Kidney (tissue), 14 donors: ENCODE results near the gene CEBPA. TPM values are rescaled to one million over a fixed set of nuclear protein-coding genes. Genes with fewer than 3 reads are reported as not detected.

Source experiments
- DNase-seq, 5 donors: peaks; one replicate each; pipeline ENCODE4 v3.0.0-alpha.2; 2013 to 2020
- FAIRE-seq: peaks from 2 replicates; lab custom pipeline; 2012; peaks lifted over from hg19 to GRCh38; lab: Jason Lieb, UNC
- H3K27ac ChIP-seq, 2 donors: one replicate each; pipeline ENCODE4 v1.7.0; 2013; ENCODE audit warnings: low read depth in 2 of 2, low read length in 2 of 2, inconsistent platforms in 1 of 2
- H3K27me3 ChIP-seq: one replicate; pipeline ENCODE4 v1.7.1; 2013; ENCODE audit warnings: low read length, inconsistent platforms; ENCODE audit not compliant: control insufficient read depth, insufficient read depth
- H3K36me3 ChIP-seq, 3 donors: one replicate each; pipeline versions ENCODE4 v1.7.0 to v1.7.1; 2013; ENCODE audit warnings: low read length in 3 of 3, control low read depth in 1 of 3, inconsistent platforms in 1 of 3; ENCODE audit not compliant: insufficient read depth in 3 of 3, control insufficient read depth in 2 of 3
- H3K4me1 ChIP-seq, 3 donors: one replicate each; pipeline versions ENCODE4 v1.7.0 to v1.7.1; 2013; ENCODE audit warnings: low read length in 3 of 3, inconsistent platforms in 1 of 3, low read depth in 1 of 3; ENCODE audit not compliant: control insufficient read depth in 2 of 3, insufficient read depth in 2 of 3
- H3K4me3 ChIP-seq, 3 donors: one replicate each; pipeline versions ENCODE4 v1.7.0 to v1.8.1; 2013; ENCODE audit warnings: low read length in 3 of 3, control low read depth in 1 of 3, inconsistent platforms in 1 of 3
- H3K9ac ChIP-seq, 3 donors: one replicate each; pipeline versions ENCODE4 v1.7.0 to v1.7.1; 2013; ENCODE audit warnings: low read length in 3 of 3, control low read depth in 1 of 3, inconsistent platforms in 1 of 3
- H3K9me3 ChIP-seq, 3 donors: one replicate each; pipeline versions ENCODE4 v1.7.0 to v1.7.1; 2013; ENCODE audit warnings: low read length in 3 of 3, control low read depth in 1 of 3, inconsistent platforms in 1 of 3; ENCODE audit not compliant: control insufficient read depth in 2 of 3, insufficient read depth in 1 of 3
- intact Hi-C: fragments of 100-400 bp; cut with DNase I; formaldehyde crosslinking; loops from one replicate; pipeline ENCODE4 v1.11.1; 2022
- polyA plus RNA-seq: library from polyadenylated mRNA; stranded (reverse); fragments of 350-450 nt; fragmentation: Illumina TruSeq; extraction: RNeasy Lipid Tissue Mini Kit (QIAGEN cat#74804); gene quantifications from one replicate; pipeline ENCODE4 v1.2.3, GENCODE V29; 2014; ENCODE audit warnings: low read depth, low replicate concordance; ENCODE audit not compliant: insufficient read depth
- total RNA-seq: library from RNA; stranded (reverse); fragmentation: NEBNext Ultra II Directional; extraction: Animal tissue kit (Norgen Biotek cat#: 25700); gene quantifications from one replicate; pipeline ENCODE4 v1.2.1, GENCODE V29; 2021
- TF ChIP-seq, protein P1 (sequence below): IDR thresholded peaks from 3 replicates; pipeline ENCODE4 v1.5.1; 2012; ENCODE audit warnings: mild to moderate bottlenecking, moderate library complexity, borderline replicate concordance; ENCODE audit not compliant: insufficient read depth; ENCODE audit errors: extremely low read depth
- donor health status: control.
- donor health status: control.
- donor health status: control.
- donor health status: control.
- donor health status: control.
- donor health status: DM: yes; HTN: yes; CAD: no.
- donor health status: Normal renal cell carcinoma (clear cell type).

Gene CEBPA
- total and polyA plus RNA-seq, 2 donors from 2014 or later = 6.6 to 7.1 TPM

- Histone ChIP-seq H3K36me3 (no peaks in the 10 kb centered on the region), H3K4me3 (no peak overlapping the region), H3K9ac (no peak overlapping the region), H3K27ac (no peak overlapping the region), H3K4me1 (no peaks in the 10 kb centered on the region), H3K9me3 (no peaks in the 10 kb centered on the region), H3K27me3 (no peaks in the 10 kb centered on the region)
- intact Hi-C loops = no loop called here
- FAIRE-seq (no peak), DNase-seq (peak in 1 of 5 donors; percentile 51)
- TF ChIP-seq, protein P1, sequence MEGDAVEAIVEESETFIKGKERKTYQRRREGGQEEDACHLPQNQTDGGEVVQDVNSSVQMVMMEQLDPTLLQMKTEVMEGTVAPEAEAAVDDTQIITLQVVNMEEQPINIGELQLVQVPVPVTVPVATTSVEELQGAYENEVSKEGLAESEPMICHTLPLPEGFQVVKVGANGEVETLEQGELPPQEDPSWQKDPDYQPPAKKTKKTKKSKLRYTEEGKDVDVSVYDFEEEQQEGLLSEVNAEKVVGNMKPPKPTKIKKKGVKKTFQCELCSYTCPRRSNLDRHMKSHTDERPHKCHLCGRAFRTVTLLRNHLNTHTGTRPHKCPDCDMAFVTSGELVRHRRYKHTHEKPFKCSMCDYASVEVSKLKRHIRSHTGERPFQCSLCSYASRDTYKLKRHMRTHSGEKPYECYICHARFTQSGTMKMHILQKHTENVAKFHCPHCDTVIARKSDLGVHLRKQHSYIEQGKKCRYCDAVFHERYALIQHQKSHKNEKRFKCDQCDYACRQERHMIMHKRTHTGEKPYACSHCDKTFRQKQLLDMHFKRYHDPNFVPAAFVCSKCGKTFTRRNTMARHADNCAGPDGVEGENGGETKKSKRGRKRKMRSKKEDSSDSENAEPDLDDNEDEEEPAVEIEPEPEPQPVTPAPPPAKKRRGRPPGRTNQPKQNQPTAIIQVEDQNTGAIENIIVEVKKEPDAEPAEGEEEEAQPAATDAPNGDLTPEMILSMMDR = no peak
These were observed 37.4 kb downstream of the CEBPA start for GRCh38 chr19:33264881-33265445.

DNA sequence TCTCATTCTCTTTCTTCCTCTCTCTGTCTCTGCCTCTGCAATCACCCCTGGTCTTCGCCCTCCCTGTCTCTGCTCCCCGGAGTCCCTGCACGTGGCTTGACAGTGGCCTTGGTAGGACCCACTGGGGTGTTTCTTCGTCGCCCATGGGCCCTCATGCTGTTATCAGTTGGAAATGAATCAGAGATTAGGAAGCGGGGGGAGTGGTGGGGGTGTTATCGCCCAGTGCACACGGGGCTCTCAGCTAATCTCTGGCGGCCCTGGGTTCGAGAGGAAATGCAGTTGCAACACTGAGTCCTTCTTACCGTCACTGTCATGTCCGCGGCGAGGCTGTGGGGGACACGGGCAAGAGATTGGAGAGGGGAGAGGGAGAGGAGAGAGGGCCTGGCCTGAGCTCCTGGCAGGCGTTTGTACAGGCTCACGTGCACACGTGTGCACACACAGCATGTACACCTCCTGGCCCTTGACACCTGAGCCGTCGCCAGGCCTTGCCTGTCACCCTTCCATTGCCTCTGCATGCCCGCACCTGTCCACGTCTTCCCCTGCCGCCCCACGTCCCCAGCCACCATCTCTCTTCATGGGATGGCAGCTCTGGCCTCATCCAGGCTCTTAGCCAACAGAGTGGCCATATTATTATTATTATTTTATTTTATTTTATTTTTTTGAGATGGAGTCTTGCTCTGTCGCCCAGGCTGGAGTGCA lies 38.9 kb downstream of the CEBPA start:
- TF ChIP-seq, protein P1 = no peak
- FAIRE-seq = no peak
- no peak for DNase-seq
- Histone ChIP-seq H3K27me3 (no peaks in the 10 kb centered on the region), H3K4me1 (no peaks in the 10 kb centered on the region), H3K36me3 (no peaks in the 10 kb centered on the region), H3K4me3 (no peak overlapping the region), H3K27ac (no peak overlapping the region), H3K9me3 (no peaks in the 10 kb centered on the region), H3K9ac (no peak overlapping the region)
- intact Hi-C loops = no loop called here

- FAIRE-seq = no peak
- no peak overlapping the region for H3K27ac ChIP-seq
- H3K36me3 ChIP-seq = no peaks in the 10 kb centered on the region
These were observed 40.7 kb downstream of the CEBPA start for GRCh38 chr19:33261511-33262189.

More at GRCh38 chr19:33261511-33262189, 40.7 kb downstream of the CEBPA start:
- DNase-seq = no peak
- H3K27me3 ChIP-seq = no peaks in the 10 kb centered on the region
- TF ChIP-seq, protein P1 = no peak
- H3K4me3 ChIP-seq = no peak overlapping the region
- no peak overlapping the region for H3K9ac ChIP-seq
- H3K4me1 ChIP-seq = no peaks in the 10 kb centered on the region
- no peaks in the 10 kb centered on the region for H3K9me3 ChIP-seq
- intact Hi-C loops = no loop called here
